ENCODE measurements around the gene GTF3C1. TPM values are rescaled to one million over a fixed set of nuclear protein-coding genes. Genes with fewer than 3 reads are reported as not detected.

The GTF3C1 gene
- total RNA-seq, 2 donors from 2014 or later, result 164 to 233 TPM

GRCh38 chr16:27491894-27492587, 57.7 kb downstream of the GTF3C1 start:
- no peak for DNase-seq (ENCODE audit: low spot score)
- intact Hi-C loops (cut with DNase I), result no loop called here
- Histone ChIP-seq H3K4me3 (no peak overlapping the region), H3K4me1 (replicated peaks) (no peaks in the 10 kb centered on the region), H3K27ac (no peak overlapping the region), H3K27me3 (replicated peaks; ENCODE audit: insufficient read depth) (no peaks in the 10 kb centered on the region), H3K36me3 (peaks cover 32 to 38% of the 10 kb centered on the region in 2 donors), H3K9me3 (no peaks in the 10 kb centered on the region)
- WGBS, result 75% methylated on average over 16 of the region's 16 CpGs
- no peak for TF ChIP-seq CTCF (IDR thresholded peaks at IDR 0.05)
- TF ChIP-seq POLR2AphosphoS5 (IDR thresholded peaks at IDR 0.05), result no peak
- no peak for TF ChIP-seq POLR2A (IDR thresholded peaks at IDR 0.05)

- Histone ChIP-seq H3K27me3 (replicated peaks; ENCODE audit: insufficient read depth) (no peaks in the 10 kb centered on the region), H3K36me3 (peaks cover 34 to 43% of the 10 kb centered on the region in 2 donors), H3K4me1 (replicated peaks) (no peaks in the 10 kb centered on the region), H3K9me3 (no peaks in the 10 kb centered on the region), H3K27ac (no peak overlapping the region), H3K4me3 (no peak overlapping the region)
- WGBS, result 87% methylated on average over 7 of the region's 7 CpGs
- intact Hi-C loops (cut with DNase I), result no loop called here
- TF ChIP-seq POLR2AphosphoS5 (IDR thresholded peaks at IDR 0.05) (no peak), CTCF (IDR thresholded peaks at IDR 0.05) (no peak), POLR2A (IDR thresholded peaks at IDR 0.05) (no peak)
- DNase-seq (ENCODE audit: low spot score), result no peak
These were observed 59.8 kb downstream of the GTF3C1 start for GRCh38 chr16:27489906-27490305.

- Histone ChIP-seq H3K4me3 (no peak overlapping the region), H3K36me3 (peaks cover 34 to 47% of the 10 kb centered on the region in 2 donors), H3K9me3 (no peaks in the 10 kb centered on the region), H3K27ac (no peak overlapping the region), H3K27me3 (replicated peaks; ENCODE audit: insufficient read depth) (no peaks in the 10 kb centered on the region), H3K4me1 (replicated peaks) (no peaks in the 10 kb centered on the region)
- no peak for TF ChIP-seq POLR2AphosphoS5 (IDR thresholded peaks at IDR 0.05)
- no peak for TF ChIP-seq POLR2A (IDR thresholded peaks at IDR 0.05)
- TF ChIP-seq CTCF (IDR thresholded peaks at IDR 0.05), result no peak
- no peak for DNase-seq (ENCODE audit: low spot score)
- 97% methylated on average over 21 of the region's 21 CpGs for WGBS
- intact Hi-C loops (cut with DNase I), result no loop called here
These were observed 60.3 kb downstream of the GTF3C1 start for GRCh38 chr16:27489421-27489820.

GRCh38 chr16:27486760-27487159, 63.0 kb downstream of the GTF3C1 start:
- Histone ChIP-seq H3K27ac (peak overlapping the region in 1 of 2 donors; percentile 24), H3K4me3 (no peak overlapping the region), H3K27me3 (replicated peaks; ENCODE audit: insufficient read depth) (no peaks in the 10 kb centered on the region), H3K9me3 (no peaks in the 10 kb centered on the region), H3K36me3 (peaks cover 43 to 58% of the 10 kb centered on the region in 2 donors), H3K4me1 (replicated peaks) (no peaks in the 10 kb centered on the region)
- intact Hi-C loops (cut with DNase I), result no loop called here
- DNase-seq (ENCODE audit: low spot score), result peak; percentile 32
- WGBS, result 45% methylated on average over 3 of the region's 3 CpGs
- peak; percentile 27 for TF ChIP-seq POLR2AphosphoS5 (IDR thresholded peaks at IDR 0.05)
- TF ChIP-seq CTCF (IDR thresholded peaks at IDR 0.05), result no peak

- Histone ChIP-seq H3K4me3 (no peak overlapping the region), H3K9me3 (no peaks in the 10 kb centered on the region), H3K36me3 (peaks cover 43 to 62% of the 10 kb centered on the region in 2 donors), H3K27ac (peak overlapping the region in 1 of 2 donors; percentile 24), H3K4me1 (replicated peaks) (no peaks in the 10 kb centered on the region), H3K27me3 (replicated peaks; ENCODE audit: insufficient read depth) (no peaks in the 10 kb centered on the region)
- intact Hi-C loops (cut with DNase I), result no loop called here
- no peak for TF ChIP-seq CTCF (IDR thresholded peaks at IDR 0.05)
- TF ChIP-seq POLR2A (IDR thresholded peaks at IDR 0.05), result no peak
- no peak for TF ChIP-seq POLR2AphosphoS5 (IDR thresholded peaks at IDR 0.05)
- 27% methylated on average over 8 of the region's 8 CpGs for WGBS
- no peak for DNase-seq (ENCODE audit: low spot score)
These were observed 63.4 kb downstream of the GTF3C1 start for GRCh38 chr16:27486344-27486743.
